M059J (cell line): Measurements from ENCODE around the gene IQGAP1. TPM values are rescaled to one million over a fixed set of nuclear protein-coding genes. Genes with fewer than 3 reads are reported as not detected.

ENCODE experiments used
- DNase-seq: peaks from one replicate; pipeline ENCODE4 v3.0.0-alpha.2; 2012; ENCODE audit warnings: low read depth
- total RNA-seq: library from RNA; depleted of rRNA; stranded (reverse); fragments of >200 nt; shearing (Covaris generic); gene quantifications from 2 replicates; pipeline ENCODE4 v1.2.3, GENCODE V29; 2014; rRNA removed

IQGAP1 gene
- total RNA-seq, 1 experiment from 2014 or later = 206 TPM

DNA sequence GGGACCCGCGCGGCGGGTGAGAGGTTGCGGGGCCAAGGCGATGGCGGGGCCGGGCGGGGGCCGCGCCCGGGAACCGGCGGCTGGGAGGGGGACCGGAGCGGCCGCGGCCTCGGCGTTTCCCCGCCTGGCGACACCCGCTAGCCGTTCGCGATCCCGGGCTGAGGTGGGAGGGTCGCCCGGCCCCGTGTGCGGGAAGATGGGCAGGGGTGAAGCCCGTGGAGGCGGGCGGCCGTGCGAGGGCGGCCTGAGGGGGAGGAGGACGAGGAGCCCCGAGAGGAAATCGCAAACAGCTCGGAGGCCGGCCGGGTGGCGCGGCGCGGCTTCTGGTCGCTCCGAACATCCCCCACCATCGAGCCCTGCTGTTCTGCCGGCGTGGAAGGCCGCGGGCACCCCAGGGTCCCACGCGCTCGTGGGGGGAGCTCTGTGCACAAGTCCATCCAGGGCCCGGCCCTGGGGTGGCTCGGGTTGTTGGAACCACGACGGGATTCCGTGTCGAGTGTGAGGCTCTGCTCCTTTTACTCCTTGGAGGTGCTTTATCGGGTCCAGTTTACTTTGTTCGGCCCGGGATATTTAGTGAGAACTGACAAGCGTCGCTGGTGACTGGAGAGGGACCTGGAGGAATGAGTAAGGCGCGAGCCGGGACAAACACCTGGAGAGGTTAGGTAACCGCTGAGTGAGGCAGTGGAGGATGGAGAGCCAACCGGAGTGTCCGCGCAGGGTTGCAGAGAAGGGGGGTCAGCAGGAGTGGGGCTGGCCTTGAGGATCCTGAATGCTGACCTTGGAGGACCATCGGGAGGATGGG, 142.4 kb downstream of the IQGAP1 start:
- DNase-seq = peak; percentile 30

DNA sequence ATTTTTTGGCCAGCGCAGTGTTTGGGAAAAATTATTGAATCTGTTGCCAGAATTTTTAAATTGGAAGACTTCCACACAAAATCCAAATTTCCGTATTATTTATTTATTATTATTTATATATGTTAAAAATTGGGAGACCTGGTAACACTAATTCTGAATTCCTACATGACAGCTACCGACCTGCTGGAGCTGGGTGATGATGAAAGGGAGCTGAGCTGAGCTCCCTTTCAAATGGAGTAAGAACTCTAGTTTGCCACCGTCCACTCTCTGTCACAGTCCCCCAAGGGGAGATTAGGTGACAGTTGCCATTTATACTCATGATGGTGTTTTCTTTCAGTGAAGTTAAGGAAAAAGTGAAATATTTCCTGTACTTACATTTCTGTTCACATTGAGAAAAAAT, 143.1 kb downstream of the IQGAP1 start:
- DNase-seq = no peak

DNA sequence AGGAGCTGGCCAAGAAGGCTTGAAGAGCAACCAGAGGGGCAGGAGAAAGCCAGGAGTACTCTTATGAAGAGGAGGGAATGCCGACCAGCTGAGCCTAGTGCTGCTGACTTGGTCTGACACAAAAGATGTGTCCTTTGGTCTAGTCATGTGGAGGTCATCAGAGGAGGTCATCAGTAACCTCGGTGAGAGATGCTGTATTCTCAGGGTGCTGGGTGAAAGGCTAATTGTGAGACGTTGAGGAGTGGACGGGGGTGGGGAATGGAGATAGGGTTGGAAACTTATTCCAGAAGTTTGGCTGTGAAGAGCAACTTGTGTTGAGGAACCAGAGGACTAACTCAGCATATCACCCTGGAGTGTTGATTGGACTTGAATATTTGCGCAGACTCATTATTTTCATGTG, 147.2 kb downstream of the IQGAP1 start:
- no peak for DNase-seq

DNA sequence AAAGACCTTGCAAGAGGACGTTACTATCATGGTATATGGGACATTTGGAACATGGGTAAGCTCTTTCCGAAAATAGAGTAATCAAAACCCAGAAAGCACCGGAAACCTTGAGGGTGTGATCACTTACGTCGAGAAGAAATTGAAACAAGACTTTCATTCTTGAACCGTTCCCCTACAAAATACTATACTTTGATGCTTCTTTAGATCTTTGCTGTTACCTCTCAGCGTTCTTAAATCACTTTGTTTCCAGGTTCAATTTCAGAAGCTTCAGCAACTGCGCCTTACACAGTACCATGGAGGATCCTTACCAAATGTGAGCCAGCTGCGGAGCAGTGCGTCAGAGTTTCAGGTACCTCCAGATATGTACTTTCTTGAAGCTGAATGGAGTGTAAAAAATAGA, 151.7 kb downstream of the IQGAP1 start:
- DNase-seq = no peak

DNA sequence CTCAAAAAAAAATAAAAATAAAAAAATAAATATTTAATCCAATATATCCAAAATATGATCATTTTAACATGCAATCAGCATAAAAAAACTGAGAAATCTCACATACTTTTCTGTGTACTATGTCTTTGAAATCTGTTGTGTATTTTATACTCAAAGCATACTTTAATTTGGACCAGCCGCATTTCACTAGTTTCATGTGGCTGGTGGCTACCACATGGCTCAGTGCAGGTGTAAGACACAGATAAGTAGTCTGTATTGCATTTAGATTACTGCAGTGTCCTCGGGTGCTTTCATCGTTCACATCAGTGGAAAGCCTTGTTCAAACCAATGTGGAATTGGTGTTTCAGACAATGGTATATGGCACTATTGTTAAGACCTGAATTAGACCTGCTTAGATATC, 152.7 kb downstream of the IQGAP1 start:
- no peak for DNase-seq

DNA sequence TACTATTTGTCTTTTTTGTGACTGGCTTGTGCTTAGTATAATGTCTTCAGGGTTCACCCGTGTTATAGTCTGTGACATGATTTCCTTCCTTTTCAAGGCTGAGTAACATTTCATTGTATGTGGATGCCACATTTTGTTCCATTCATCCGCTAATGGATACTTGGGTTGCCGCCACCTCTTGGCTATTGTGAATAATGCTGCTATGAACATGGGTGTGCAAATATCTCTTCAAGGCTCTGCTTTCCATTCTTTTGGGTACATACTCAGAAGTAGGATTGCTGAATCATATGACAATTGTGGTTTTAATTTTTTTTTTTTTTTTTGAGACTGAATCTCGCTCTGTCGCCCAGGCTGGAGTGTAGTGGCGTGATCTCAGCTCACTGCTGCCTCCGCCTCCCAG, 157.1 kb downstream of the IQGAP1 start:
- DNase-seq = peak; percentile 9

DNA sequence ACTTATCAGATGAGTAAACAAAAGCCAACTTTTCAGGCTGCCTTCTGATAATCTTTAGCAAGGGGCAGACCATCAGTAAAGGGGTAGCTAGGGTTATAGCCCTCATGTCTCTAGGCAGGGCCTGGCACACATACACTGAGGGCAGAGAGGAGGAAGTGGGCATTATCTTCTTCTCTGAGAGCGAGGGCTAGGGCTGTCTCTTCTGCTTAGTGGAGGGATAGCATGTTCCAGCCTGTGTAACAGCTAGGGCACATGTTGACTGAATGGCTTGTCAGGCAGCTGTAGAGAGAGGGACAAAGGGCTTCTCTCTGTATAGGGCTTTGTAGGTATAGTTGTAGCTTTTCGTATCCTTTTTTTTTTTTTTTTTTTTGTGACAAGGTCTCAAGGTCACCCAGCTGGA, 159.5 kb downstream of the IQGAP1 start:
- no peak for DNase-seq

DNA sequence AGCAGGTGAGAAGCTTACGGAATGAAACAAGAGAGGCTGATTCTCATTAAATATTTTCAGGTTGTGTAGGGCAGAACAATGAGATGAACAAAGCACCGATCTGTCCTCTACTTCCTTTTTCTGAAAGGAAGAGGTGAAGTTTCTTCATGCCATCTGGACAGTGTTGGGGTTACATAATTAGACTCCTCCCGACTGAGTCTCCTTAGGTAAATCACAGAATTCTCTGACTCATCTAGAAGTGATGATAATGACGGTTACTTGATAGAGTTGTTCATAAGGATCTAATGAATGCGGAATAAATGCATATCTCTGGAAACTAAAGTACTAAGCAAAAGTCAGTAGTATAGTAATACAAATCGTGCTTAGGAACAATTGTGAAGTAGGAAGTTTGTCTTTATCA, 162.9 kb downstream of the IQGAP1 start:
- peak; percentile 9 for DNase-seq

Other genes with a start within 250 kb of the IQGAP1 start
- 12.4 and 27.2 TPM in 2 replicates for gene SEMA4B, start 186.9 kb upstream of the IQGAP1 start, total RNA-seq
- 45.1 and 51.4 TPM in 2 replicates for gene CIB1, start 154.3 kb upstream of the IQGAP1 start, total RNA-seq
- gene GDPGP1, start 154.0 kb upstream of the IQGAP1 start, total RNA-seq = 3.5 and 11.2 TPM in 2 replicates
- gene TTLL13, start 138.7 kb upstream of the IQGAP1 start, total RNA-seq = 0.42 TPM in 1 of 2 replicates, not detected in the other
- gene NGRN, start 122.6 kb upstream of the IQGAP1 start, total RNA-seq = 101 and 125 TPM in 2 replicates
- gene ZNF774, start 36.0 kb upstream of the IQGAP1 start, total RNA-seq = 1.6 and 1.7 TPM in 2 replicates
- 8.0 and 12.0 TPM in 2 replicates for gene CRTC3, start 141.7 kb downstream of the IQGAP1 start, total RNA-seq